T-helper 1 cell treated with Interleukin-12 subunit alpha and Interleukin-12 subunit beta and Interleukin-4 antibody, amounts not matched to agents 30 ng/mL and 1 ng/mL, for 36 hours (primary cell): ENCODE results near the gene TNS4. TPM values are rescaled to one million over a fixed set of nuclear protein-coding genes. Genes with fewer than 3 reads are reported as not detected.

ENCODE experiments used
- intact Hi-C: fragments of 100-400 bp; cut with micrococcal nuclease; formaldehyde crosslinking; loops from one replicate; pipeline ENCODE4 v1.15.1; 2024
- total RNA-seq: library from RNA; stranded (reverse); gene quantifications from 2 replicates; pipeline ENCODE4 v1.2.3, GENCODE V29; 2022

The TNS4 gene
- total RNA-seq, 1 donor from 2014 or later: 15.7 TPM

- intact Hi-C loops: no loop called here
These were observed 34.5 kb upstream of the TNS4 start for GRCh38 chr17:40535924-40536294.

DNA sequence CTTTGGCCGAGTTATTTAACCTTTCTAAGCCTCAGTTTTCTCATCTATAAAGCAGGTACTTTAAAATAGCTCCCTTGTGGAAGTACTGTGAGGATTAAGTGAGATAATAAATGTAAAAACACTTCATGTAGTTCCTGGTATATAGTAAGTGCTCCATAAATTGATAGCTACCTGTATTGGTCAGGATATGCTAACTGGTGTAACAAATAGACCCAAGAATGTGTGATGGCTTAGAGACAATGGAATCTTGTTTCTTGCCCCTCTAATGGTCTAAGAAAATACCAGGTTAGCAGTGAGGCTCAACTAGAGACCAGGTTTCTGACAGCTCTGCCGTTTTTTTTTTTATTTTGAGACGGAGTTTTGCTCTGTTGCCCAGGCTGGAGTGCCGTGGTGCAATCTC, 34.0 kb upstream of the TNS4 start:
- intact Hi-C loops: no loop called here

- intact Hi-C loops: loop anchor here (5.0 kb wide), 1 partner anchor 232 kb away; no protein-coding TSS in a partner anchor
These were observed 33.2 kb upstream of the TNS4 start for GRCh38 chr17:40534371-40535189.

DNA sequence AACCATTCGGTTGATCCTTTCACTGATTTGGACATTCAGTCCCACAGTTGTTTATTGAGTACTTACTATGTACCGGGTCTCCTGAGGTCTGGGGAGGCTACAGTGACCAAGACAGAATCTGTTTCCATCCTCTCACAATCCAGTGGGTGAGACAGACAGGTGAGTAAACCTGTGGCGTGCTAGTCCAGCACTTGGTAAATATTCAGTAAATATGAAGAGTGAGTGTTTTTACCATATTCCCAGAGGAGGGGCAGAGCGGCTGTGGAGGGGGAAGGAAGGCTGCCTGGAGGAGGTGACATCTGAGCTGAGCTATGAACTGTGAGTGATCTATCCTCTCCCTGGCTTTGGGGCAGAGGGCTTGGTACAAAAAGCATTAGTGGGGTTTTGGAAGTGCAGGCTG, 32.5 kb upstream of the TNS4 start:
- intact Hi-C loops: loop anchor here (1.0 to 5.0 kb wide), 9 partner anchors 18 to 232 kb away; partner anchors contain the start of gene TOP2A

GRCh38 chr17:40532520-40533253, 31.3 kb upstream of the TNS4 start:
- intact Hi-C loops: loop anchor here (1.0 to 5.0 kb wide), 9 partner anchors 16 to 230 kb away; partner anchors contain the start of gene TOP2A

DNA sequence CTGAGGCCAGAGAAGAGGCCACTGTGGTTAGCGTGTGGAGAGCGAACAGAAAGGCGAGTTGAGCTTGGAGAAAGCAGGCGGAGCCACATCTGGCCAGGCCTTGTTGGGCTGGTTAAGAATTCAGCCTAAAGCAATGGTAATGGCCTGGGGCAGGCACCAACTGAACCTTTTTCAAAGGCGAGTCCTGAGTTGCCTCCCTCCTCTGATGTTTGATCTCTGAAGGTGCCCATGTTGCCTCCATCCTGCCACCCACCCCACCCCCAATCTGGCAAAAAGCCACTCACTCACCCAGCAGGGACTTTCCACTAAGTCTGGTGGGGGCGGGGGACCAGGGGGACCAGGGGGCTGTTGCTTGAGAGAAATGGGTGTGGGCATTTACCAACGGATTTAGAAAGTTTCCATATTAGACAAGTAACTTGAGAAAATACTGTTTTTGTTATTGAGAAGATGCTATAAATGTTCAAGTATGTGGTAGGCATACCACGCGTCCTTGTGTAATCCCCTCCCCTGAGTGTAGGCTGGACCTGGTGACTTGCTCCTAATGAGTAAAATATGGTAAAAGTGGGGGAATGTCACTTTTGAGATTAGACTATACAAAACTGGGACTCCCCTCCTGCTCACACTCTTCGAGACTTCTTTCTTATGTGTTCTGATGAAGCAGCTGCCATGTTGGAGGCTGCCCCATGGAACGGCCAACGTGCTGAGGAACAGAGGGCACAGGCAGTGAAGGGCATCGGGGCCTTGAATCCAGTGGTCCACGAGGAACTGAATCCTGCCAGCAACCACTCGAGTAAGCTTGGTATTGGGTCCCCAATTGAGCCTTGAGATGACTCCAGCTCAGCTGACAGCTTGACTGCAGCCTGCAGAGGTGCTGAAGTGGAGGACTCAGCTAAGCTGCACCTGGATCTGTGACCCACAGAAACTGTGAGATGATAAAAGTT, 29.9 kb upstream of the TNS4 start:
- intact Hi-C loops: loop anchor here (5.0 kb wide), 1 partner anchor 229 kb away; no protein-coding TSS in a partner anchor

DNA sequence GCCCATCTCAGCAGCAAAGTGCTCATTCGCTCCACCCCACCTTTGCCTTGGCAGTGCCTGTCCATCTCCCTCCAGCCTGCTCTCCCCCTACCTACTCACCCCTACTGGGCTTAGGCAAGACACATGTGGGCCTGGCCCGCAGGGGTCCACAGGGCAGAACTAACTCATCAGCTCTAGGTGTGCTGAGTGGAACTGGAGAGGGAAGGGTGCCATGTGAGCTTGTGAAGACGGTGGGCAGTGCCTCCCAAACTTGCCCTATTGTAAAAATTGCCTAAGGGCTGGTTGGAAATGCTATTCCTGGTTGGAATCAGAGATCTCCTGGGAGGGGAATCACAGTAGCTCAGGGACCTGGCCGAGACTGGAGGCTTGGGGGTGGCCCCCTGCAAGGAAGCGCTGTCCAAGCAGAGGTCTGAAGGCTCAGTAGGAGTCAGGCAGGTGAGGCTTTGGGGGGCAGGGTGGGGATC, 29.1 kb upstream of the TNS4 start:
- intact Hi-C loops: loop anchor here (5.0 kb wide), 1 partner anchor 228 kb away; no protein-coding TSS in a partner anchor

DNA sequence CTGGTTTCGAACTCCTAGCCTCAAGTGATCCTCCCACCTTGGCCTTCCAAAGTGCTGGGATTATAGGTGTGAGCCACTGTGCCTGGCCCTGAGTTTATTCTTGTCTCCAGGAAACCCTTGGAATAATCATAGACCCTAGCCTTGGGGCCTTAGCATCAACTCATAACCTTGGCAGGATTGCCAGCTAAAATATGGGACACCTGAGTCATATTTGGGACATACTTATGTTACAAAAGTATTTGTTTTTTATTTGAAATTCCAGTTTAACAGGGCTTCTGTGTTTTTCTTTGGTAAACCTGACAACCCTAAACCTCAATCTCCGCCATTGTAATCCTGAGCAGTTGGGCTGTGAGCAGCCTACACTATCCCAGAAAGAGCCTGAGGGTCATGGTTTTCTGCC, 28.6 kb upstream of the TNS4 start:
- intact Hi-C loops: loop anchor here (5.0 kb wide), 1 partner anchor 228 kb away; no protein-coding TSS in a partner anchor

GRCh38 chr17:40528692-40529417, 27.4 kb upstream of the TNS4 start:
- intact Hi-C loops: no loop called here

DNA sequence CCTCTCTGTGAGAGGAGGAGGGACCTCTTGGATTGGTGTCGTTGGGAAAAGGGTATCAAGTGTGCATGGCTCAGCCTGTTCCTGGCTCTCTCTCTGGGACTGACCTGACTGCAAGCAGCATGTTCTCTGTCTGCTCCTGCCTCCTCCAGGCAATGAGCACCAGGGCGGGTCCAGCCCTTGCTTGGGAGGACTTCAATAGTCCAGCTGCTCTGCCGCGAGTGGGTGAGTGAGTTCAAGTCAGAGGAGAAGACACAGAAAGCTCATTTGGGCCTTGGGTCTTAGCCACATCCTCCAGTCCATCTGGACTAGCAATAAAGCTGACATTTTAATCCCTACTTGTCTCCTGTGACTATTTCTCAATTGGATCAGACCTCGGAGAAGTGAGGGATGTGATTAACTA, 25.2 kb upstream of the TNS4 start:
- intact Hi-C loops: no loop called here

DNA sequence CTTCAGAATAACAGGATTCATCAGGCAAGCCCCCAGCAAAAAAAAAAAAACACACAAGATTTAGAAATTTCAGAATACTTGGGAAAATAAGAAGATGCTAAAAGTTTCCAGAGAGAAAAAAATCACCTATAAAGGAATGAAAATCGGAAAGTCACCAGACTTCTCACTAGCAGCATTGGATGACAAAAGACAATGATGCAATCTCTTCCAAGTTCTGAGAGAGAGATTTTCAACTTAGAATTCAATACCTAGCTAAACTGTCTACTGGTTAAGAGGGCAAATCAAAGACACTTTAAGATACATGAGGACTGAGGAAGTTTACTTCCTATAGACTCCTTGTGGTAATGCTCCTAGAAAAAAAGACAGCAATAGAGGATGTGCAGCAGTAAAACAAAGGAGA, 23.9 kb upstream of the TNS4 start:
- intact Hi-C loops: no loop called here

GRCh38 chr17:40524243-40524965, 23.0 kb upstream of the TNS4 start:
- intact Hi-C loops: no loop called here

- intact Hi-C loops: no loop called here
These were observed 21.5 kb upstream of the TNS4 start for GRCh38 chr17:40522961-40523310.

GRCh38 chr17:40522250-40522960, 21.0 kb upstream of the TNS4 start:
- intact Hi-C loops: no loop called here

DNA sequence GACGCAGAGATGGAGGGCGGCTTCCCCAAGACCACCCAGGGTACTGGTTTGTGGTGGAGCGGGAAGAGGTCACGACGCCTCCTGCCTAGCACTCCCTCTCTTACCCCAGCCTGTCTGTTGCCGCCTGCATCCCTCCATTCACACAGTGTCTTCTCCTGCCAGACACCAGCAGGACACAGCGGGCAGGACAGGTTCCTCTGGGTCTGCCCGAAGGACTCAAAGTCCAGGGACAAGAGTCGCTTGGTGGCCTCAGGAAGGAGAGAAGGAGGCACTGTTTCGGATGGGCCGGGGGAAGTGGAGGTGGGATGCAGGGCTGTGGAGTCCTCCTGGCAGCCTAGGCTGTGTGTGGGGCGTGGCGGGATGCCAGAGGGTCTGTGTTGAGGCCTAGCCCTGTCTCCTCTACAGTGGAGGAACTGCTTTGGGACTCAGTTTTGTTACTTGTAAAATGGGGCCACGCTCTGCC, 19.6 kb upstream of the TNS4 start:
- intact Hi-C loops: no loop called here

GRCh38 chr17:40519089-40519775, 17.8 kb upstream of the TNS4 start:
- intact Hi-C loops: loop anchor here (5.0 kb wide), 2 partner anchors 77 to 1413 kb away; partner anchors contain the start of genes IGFBP4 and ODAD4

DNA sequence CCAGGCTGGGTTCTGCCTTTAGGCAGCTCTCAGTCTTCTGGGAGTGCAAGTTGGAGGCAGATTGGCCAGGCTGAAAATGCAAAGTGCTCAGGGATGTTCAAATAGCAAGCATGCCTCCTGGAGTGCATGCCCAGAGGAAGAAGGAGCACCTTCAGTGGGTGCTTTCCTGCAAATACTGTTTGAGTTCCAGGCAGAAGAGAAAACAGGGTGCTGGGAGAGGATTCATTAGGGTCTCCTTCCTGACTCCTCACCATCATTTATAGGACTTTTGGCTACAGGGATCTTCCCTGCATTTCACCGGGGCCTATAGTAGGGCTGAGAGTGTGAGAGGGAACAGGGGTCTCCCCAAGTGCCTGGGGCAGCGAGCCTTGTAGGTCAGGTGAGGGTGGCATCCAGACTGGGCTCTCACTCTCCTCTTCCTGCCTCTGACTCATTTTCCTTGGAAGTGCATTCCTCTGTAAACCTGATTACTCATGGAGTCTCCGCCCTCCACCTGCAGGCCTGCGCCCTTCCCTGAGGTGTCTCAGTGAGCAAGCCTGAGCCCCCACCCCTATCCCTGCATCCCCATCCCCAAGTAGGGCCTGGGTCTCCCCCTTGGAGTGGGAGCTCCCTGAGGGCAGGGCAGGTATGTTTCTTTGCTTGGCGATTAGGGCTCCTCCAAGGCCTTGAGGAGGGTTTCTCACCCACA, 17.1 kb upstream of the TNS4 start:
- intact Hi-C loops: loop anchor here (5.0 kb wide), 2 partner anchors 76 to 1414 kb away; partner anchors contain the start of genes IGFBP4 and ODAD4

GRCh38 chr17:40517981-40518380, 16.6 kb upstream of the TNS4 start:
- intact Hi-C loops: loop anchor here (2.0 to 5.0 kb wide), 3 partner anchors 29 to 1414 kb away; partner anchors contain the start of genes IGFBP4 and ODAD4
